ENCODE results near the gene IFNL4. TPM values are rescaled to one million over a fixed set of nuclear protein-coding genes. Genes with fewer than 3 reads are reported as not detected.
"Not testable (repeated sequence)": the region's sequence is repeated elsewhere in the genome, so short reads cannot be mapped to it uniquely, and the experiment has no call there.

IFNL4 gene
- total and polyA plus RNA-seq, 2 of the 4 experiments (the other 2 are of a cell fraction): not detected

GRCh38 chr19:39270036-39270871 lies 21.6 kb upstream of the IFNL4 start (continued):
- no peak for TF ChIP-seq MAFK (IDR thresholded peaks at IDR 0.05; ENCODE audit: low read depth, low read length)

- H2BK120ac ChIP-seq (ENCODE audit: low read depth, low read length); in situ Hi-C loops (cut with MboI; ENCODE audit: low sequenced_read_pairs); H4K91ac ChIP-seq (ENCODE audit: insufficient read depth, low read depth, low read length); H2BK20ac ChIP-seq (ENCODE audit: low read depth, low read length); H3K18ac ChIP-seq (ENCODE audit: low read depth, low read length); H3K4me3 ChIP-seq (ENCODE audit: insufficient read depth, low read depth, low read length); BruUV-seq (replicated peaks); H2AFZ ChIP-seq (replicated peaks; ENCODE audit: low read length, poor library complexity); dilution Hi-C loops (cut with HindIII; ENCODE audit: low sequenced_read_pairs, unreplicated experiment); DNase-seq; H3K79me1 ChIP-seq (ENCODE audit: low read depth in 1 of 2, low read length in 2 of 2); H3K4ac ChIP-seq (ENCODE audit: low read depth, low read length); POLR2A ChIA-PET (ENCODE audit: unreplicated experiment); H3K23ac ChIP-seq (ENCODE audit: low read depth, low read length); H4K8ac ChIP-seq (ENCODE audit: low read depth in 2 of 2, low read length in 2 of 2); H2BK15ac ChIP-seq (ENCODE audit: low read depth, low read length); H2AK9ac ChIP-seq (replicated peaks; ENCODE audit: low read depth, low read length, poor library complexity); H3K9me3 ChIP-seq (ENCODE audit: control insufficient read depth, insufficient read depth, low read length); H3K4me2 ChIP-seq (ENCODE audit: low read depth, low read length); H3K27ac ChIP-seq (ENCODE audit: insufficient read depth, low read length); H3K36me3 ChIP-seq (ENCODE audit: control insufficient read depth, insufficient read depth, low read length); H2BK5ac ChIP-seq (ENCODE audit: low read depth, low read length, poor library complexity, severe bottlenecking); H3K9ac ChIP-seq (ENCODE audit: low read depth, low read length); H3K9me1 ChIP-seq (ENCODE audit: insufficient read depth, low read length); ATAC-seq (ENCODE audit: low read depth); H3K4me1 ChIP-seq (ENCODE audit: control insufficient read depth, insufficient read depth, low read length); CTCF ChIA-PET; H2AK5ac ChIP-seq (ENCODE audit: low read depth, low read length); H3K14ac ChIP-seq (replicated peaks; ENCODE audit: low read depth, low read length); H4K20me1 ChIP-seq (ENCODE audit: insufficient read depth, low read length); H3K56ac ChIP-seq (ENCODE audit: extremely low read depth, insufficient read depth, low read length); intact Hi-C loops (cut with micrococcal nuclease); H4K5ac ChIP-seq (ENCODE audit: low read depth, low read length): not testable (repeated sequence)
- WGBS, 2 experiments (ENCODE audit: extremely low coverage in 2 of 2, insufficient read length in 1 of 2): no CpG with 5 or more reads among the region's 10 CpGs
- peaks cover 19% of the 10 kb centered on the region for H3K27me3 ChIP-seq (ENCODE audit: control insufficient read depth, insufficient read depth, low read length)
Measured at GRCh38 chr19:39269369-39269768, 20.7 kb upstream of the IFNL4 start.

- H3K9ac ChIP-seq (ENCODE audit: low read depth, low read length); H3K4me3 ChIP-seq (ENCODE audit: insufficient read depth, low read depth, low read length); H2BK120ac ChIP-seq (ENCODE audit: low read depth, low read length); H2AK9ac ChIP-seq (replicated peaks; ENCODE audit: low read depth, low read length, poor library complexity); CTCF ChIA-PET; H3K4ac ChIP-seq (ENCODE audit: low read depth, low read length); H3K18ac ChIP-seq (ENCODE audit: low read depth, low read length); H3K36me3 ChIP-seq (ENCODE audit: control insufficient read depth, insufficient read depth, low read length); H3K9me1 ChIP-seq (ENCODE audit: insufficient read depth, low read length); in situ Hi-C loops (cut with MboI; ENCODE audit: low sequenced_read_pairs); H3K4me2 ChIP-seq (ENCODE audit: low read depth, low read length); H3K9me3 ChIP-seq (ENCODE audit: control insufficient read depth, insufficient read depth, low read length); H3K27ac ChIP-seq (ENCODE audit: insufficient read depth, low read length); H3K14ac ChIP-seq (replicated peaks; ENCODE audit: low read depth, low read length); H4K8ac ChIP-seq (ENCODE audit: low read depth in 2 of 2, low read length in 2 of 2); H2AK5ac ChIP-seq (ENCODE audit: low read depth, low read length); H2AFZ ChIP-seq (replicated peaks; ENCODE audit: low read length, poor library complexity); DNase-seq; H3K4me1 ChIP-seq (ENCODE audit: control insufficient read depth, insufficient read depth, low read length); H2BK15ac ChIP-seq (ENCODE audit: low read depth, low read length); H3K23ac ChIP-seq (ENCODE audit: low read depth, low read length); POLR2A ChIA-PET (ENCODE audit: unreplicated experiment); ATAC-seq (ENCODE audit: low read depth); dilution Hi-C loops (cut with HindIII; ENCODE audit: low sequenced_read_pairs, unreplicated experiment); BruUV-seq (replicated peaks); H2BK20ac ChIP-seq (ENCODE audit: low read depth, low read length); H4K5ac ChIP-seq (ENCODE audit: low read depth, low read length); H4K20me1 ChIP-seq (ENCODE audit: insufficient read depth, low read length); H4K91ac ChIP-seq (ENCODE audit: insufficient read depth, low read depth, low read length); intact Hi-C loops (cut with micrococcal nuclease); H3K79me1 ChIP-seq (ENCODE audit: low read depth in 1 of 2, low read length in 2 of 2); H2BK5ac ChIP-seq (ENCODE audit: low read depth, low read length, poor library complexity, severe bottlenecking); H3K56ac ChIP-seq (ENCODE audit: extremely low read depth, insufficient read depth, low read length): not testable (repeated sequence)
- no CpG with 5 or more reads among the region's 10 CpGs for WGBS, 2 experiments (ENCODE audit: extremely low coverage in 2 of 2, insufficient read length in 1 of 2)
- H3K27me3 ChIP-seq (ENCODE audit: control insufficient read depth, insufficient read depth, low read length): peaks cover 26% of the 10 kb centered on the region
Measured at GRCh38 chr19:39268531-39269223, 20.0 kb upstream of the IFNL4 start.

Data from IMR-90 (cell line).